ENCODE data around the gene GPR176.
"Not testable (repeated sequence)": the region's sequence is repeated elsewhere in the genome, so short reads cannot be mapped to it uniquely, and the experiment has no call there.

Gene GPR176

GRCh38 chr15:39922462-39923092 lies 2.5 kb upstream of the GPR176 start:
- H3K4me1 Mint-ChIP-seq (ENCODE audit: low read depth): peaks cover 19% of the 10 kb centered on the region
- peaks cover 8% of the 10 kb centered on the region for H3K9me3 Mint-ChIP-seq
- no peak overlapping the region for H3K4me3 Mint-ChIP-seq

GRCh38 chr15:39921274-39921638 lies 1.2 kb upstream of the GPR176 start:
- H3K27me3 Mint-ChIP-seq (ENCODE audit: low read depth): peaks cover 44% of the 10 kb centered on the region
- H3K27ac Mint-ChIP-seq: no peak overlapping the region
- peak overlapping the region; percentile 86 for H3K4me3 Mint-ChIP-seq
- peaks cover 19% of the 10 kb centered on the region for H3K4me1 Mint-ChIP-seq (ENCODE audit: low read depth)
- H3K36me3 Mint-ChIP-seq (ENCODE audit: low read depth): peaks cover 2% of the 10 kb centered on the region
- no peak for DNase-seq (ENCODE audit: low spot score)
- H3K9me3 Mint-ChIP-seq: peaks cover 7% of the 10 kb centered on the region

More at GRCh38 chr15:39922462-39923092, 2.5 kb upstream of the GPR176 start:
- no peak for DNase-seq (ENCODE audit: low spot score)
- Mint-ChIP-seq H3K27me3 (ENCODE audit: low read depth) (peaks cover 32% of the 10 kb centered on the region), H3K36me3 (ENCODE audit: low read depth) (peaks cover 2% of the 10 kb centered on the region), H3K27ac (no peak overlapping the region)

- Mint-ChIP-seq H3K9me3 (peaks cover 5% of the 10 kb centered on the region), H3K27ac (peak overlapping the region; percentile 34), H3K36me3 (ENCODE audit: low read depth) (peaks cover 2% of the 10 kb centered on the region), H3K4me3 (peak overlapping the region; percentile 86), H3K4me1 (ENCODE audit: low read depth) (peaks cover 19% of the 10 kb centered on the region), H3K27me3 (ENCODE audit: low read depth) (peaks cover 47% of the 10 kb centered on the region)
- DNase-seq (ENCODE audit: low spot score): peak; percentile 86
Observed at GRCh38 chr15:39920510-39921273, 626 bp upstream of the GPR176 start.

GRCh38 chr15:39919411-39919747 lies 687 bp downstream of the GPR176 start:
- Mint-ChIP-seq H3K36me3 (ENCODE audit: low read depth) (peaks cover 2% of the 10 kb centered on the region), H3K27me3 (ENCODE audit: low read depth) (peaks cover 55% of the 10 kb centered on the region), H3K4me3 (peak overlapping the region; percentile 26), H3K27ac (no peak overlapping the region), H3K9me3 (peaks cover 12% of the 10 kb centered on the region), H3K4me1 (ENCODE audit: low read depth) (peaks cover 11% of the 10 kb centered on the region)
- no peak for DNase-seq (ENCODE audit: low spot score)

GRCh38 chr15:39918688-39919385 lies 1.2 kb downstream of the GPR176 start:
- no peak overlapping the region for H3K27ac Mint-ChIP-seq
- no peak for DNase-seq (ENCODE audit: low spot score)
- peak overlapping the region; percentile 53 for H3K4me3 Mint-ChIP-seq
- peaks cover 9% of the 10 kb centered on the region for H3K4me1 Mint-ChIP-seq (ENCODE audit: low read depth)
- peaks cover 55% of the 10 kb centered on the region for H3K27me3 Mint-ChIP-seq (ENCODE audit: low read depth)
- H3K36me3 Mint-ChIP-seq (ENCODE audit: low read depth): peaks cover 2% of the 10 kb centered on the region
- peaks cover 12% of the 10 kb centered on the region for H3K9me3 Mint-ChIP-seq

GRCh38 chr15:39914977-39915376 lies 5.1 kb downstream of the GPR176 start:
- Mint-ChIP-seq H3K9me3 (peaks cover 7% of the 10 kb centered on the region), H3K27ac (no peak overlapping the region), H3K27me3 (ENCODE audit: low read depth) (peaks cover 45% of the 10 kb centered on the region), H3K4me3 (no peak overlapping the region), H3K36me3 (ENCODE audit: low read depth) (no peaks in the 10 kb centered on the region), H3K4me1 (ENCODE audit: low read depth) (no peaks in the 10 kb centered on the region)
- DNase-seq (ENCODE audit: low spot score): no peak

- DNase-seq (ENCODE audit: low spot score): no peak
- H3K9me3 Mint-ChIP-seq: no peaks in the 10 kb centered on the region
- H3K27me3 Mint-ChIP-seq (ENCODE audit: low read depth): peaks cover 11% of the 10 kb centered on the region
- H3K27ac Mint-ChIP-seq: no peak overlapping the region
- H3K4me3 Mint-ChIP-seq: no peak overlapping the region
- H3K4me1 Mint-ChIP-seq (ENCODE audit: low read depth): no peaks in the 10 kb centered on the region
- no peaks in the 10 kb centered on the region for H3K36me3 Mint-ChIP-seq (ENCODE audit: low read depth)
Observed at GRCh38 chr15:39909007-39909406, 11.1 kb downstream of the GPR176 start.

- no peak overlapping the region for H3K27ac Mint-ChIP-seq
- no peaks in the 10 kb centered on the region for H3K36me3 Mint-ChIP-seq (ENCODE audit: low read depth)
- no peaks in the 10 kb centered on the region for H3K9me3 Mint-ChIP-seq
- no peak for DNase-seq (ENCODE audit: low spot score)
- H3K4me3 Mint-ChIP-seq: no peak overlapping the region
- H3K27me3 Mint-ChIP-seq (ENCODE audit: low read depth): peaks cover 16% of the 10 kb centered on the region
- no peaks in the 10 kb centered on the region for H3K4me1 Mint-ChIP-seq (ENCODE audit: low read depth)
Observed at GRCh38 chr15:39908186-39908585, 11.9 kb downstream of the GPR176 start.

- H3K27me3 Mint-ChIP-seq (ENCODE audit: low read depth): peaks cover 16% of the 10 kb centered on the region
Observed at GRCh38 chr15:39907216-39907615, 12.8 kb downstream of the GPR176 start.

GRCh38 chr15:39904115-39904514 lies 16.0 kb downstream of the GPR176 start:
- H3K4me1 Mint-ChIP-seq (ENCODE audit: low read depth): no peaks in the 10 kb centered on the region
- H3K27me3 Mint-ChIP-seq (ENCODE audit: low read depth): peaks cover 34% of the 10 kb centered on the region
- no peaks in the 10 kb centered on the region for H3K9me3 Mint-ChIP-seq
- no peak overlapping the region for H3K27ac Mint-ChIP-seq
- no peaks in the 10 kb centered on the region for H3K36me3 Mint-ChIP-seq (ENCODE audit: low read depth)
- DNase-seq (ENCODE audit: low spot score): no peak
- no peak overlapping the region for H3K4me3 Mint-ChIP-seq

More at GRCh38 chr15:39907216-39907615, 12.8 kb downstream of the GPR176 start:
- Mint-ChIP-seq H3K36me3 (ENCODE audit: low read depth) (no peaks in the 10 kb centered on the region), H3K9me3 (no peaks in the 10 kb centered on the region), H3K4me1 (ENCODE audit: low read depth) (no peaks in the 10 kb centered on the region), H3K27ac (no peak overlapping the region), H3K4me3 (no peak overlapping the region)
- DNase-seq (ENCODE audit: low spot score): no peak

- Mint-ChIP-seq H3K27ac (no peak overlapping the region), H3K36me3 (ENCODE audit: low read depth) (no peaks in the 10 kb centered on the region), H3K4me1 (ENCODE audit: low read depth) (no peaks in the 10 kb centered on the region), H3K4me3 (no peak overlapping the region), H3K9me3 (no peaks in the 10 kb centered on the region), H3K27me3 (ENCODE audit: low read depth) (peaks cover 37% of the 10 kb centered on the region)
- no peak for DNase-seq (ENCODE audit: low spot score)
Observed at GRCh38 chr15:39898317-39898716, 21.7 kb downstream of the GPR176 start.

- no peaks in the 10 kb centered on the region for H3K36me3 Mint-ChIP-seq (ENCODE audit: low read depth)
- no peaks in the 10 kb centered on the region for H3K4me1 Mint-ChIP-seq (ENCODE audit: low read depth)
- H3K27me3 Mint-ChIP-seq (ENCODE audit: low read depth): peaks cover 33% of the 10 kb centered on the region
- H3K27ac Mint-ChIP-seq: no peak overlapping the region
- H3K4me3 Mint-ChIP-seq: no peak overlapping the region
- no peaks in the 10 kb centered on the region for H3K9me3 Mint-ChIP-seq
- DNase-seq (ENCODE audit: low spot score): no peak
Observed at GRCh38 chr15:39896846-39897245, 23.2 kb downstream of the GPR176 start.

GRCh38 chr15:39896101-39896500 lies 24.0 kb downstream of the GPR176 start:
- Mint-ChIP-seq H3K4me1 (ENCODE audit: low read depth) (no peaks in the 10 kb centered on the region), H3K4me3 (no peak overlapping the region), H3K36me3 (ENCODE audit: low read depth) (no peaks in the 10 kb centered on the region)

GRCh38 chr15:39893051-39893450 lies 27.0 kb downstream of the GPR176 start:
- H3K27ac Mint-ChIP-seq; H3K4me3 Mint-ChIP-seq; DNase-seq (ENCODE audit: low spot score); H3K36me3 Mint-ChIP-seq (ENCODE audit: low read depth); H3K9me3 Mint-ChIP-seq; H3K27me3 Mint-ChIP-seq (ENCODE audit: low read depth); H3K4me1 Mint-ChIP-seq (ENCODE audit: low read depth): not testable (repeated sequence)

More at GRCh38 chr15:39896101-39896500, 24.0 kb downstream of the GPR176 start:
- no peak overlapping the region for H3K27ac Mint-ChIP-seq
- no peak for DNase-seq (ENCODE audit: low spot score)
- peaks cover 28% of the 10 kb centered on the region for H3K27me3 Mint-ChIP-seq (ENCODE audit: low read depth)
- H3K9me3 Mint-ChIP-seq: no peaks in the 10 kb centered on the region
